Measurements from ENCODE around the gene DHX8.
"Not testable (repeated sequence)": the region's sequence is repeated elsewhere in the genome, so short reads cannot be mapped to it uniquely, and the experiment has no call there.

DHX8 gene

DNA sequence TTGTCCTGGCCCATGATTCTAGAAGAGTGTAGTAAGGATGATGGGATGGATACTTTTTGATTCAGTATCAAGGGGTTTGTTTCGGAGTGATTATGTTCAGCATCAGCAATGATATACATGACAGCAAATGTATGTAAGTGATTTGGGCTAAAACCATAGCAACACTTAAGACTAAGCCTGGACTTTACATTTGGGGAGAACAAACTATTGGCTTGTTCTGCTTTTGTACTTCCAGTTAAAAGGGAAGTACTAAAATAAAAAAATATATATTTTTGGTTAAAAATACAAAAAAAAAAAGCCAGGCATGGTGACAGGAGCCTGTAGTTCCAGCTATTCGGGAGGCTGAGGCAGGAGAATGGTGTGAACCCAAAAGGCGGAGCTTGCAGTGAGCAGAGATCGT lies 20.5 kb upstream of the DHX8 start:
- no peak for DNase-seq

DNA sequence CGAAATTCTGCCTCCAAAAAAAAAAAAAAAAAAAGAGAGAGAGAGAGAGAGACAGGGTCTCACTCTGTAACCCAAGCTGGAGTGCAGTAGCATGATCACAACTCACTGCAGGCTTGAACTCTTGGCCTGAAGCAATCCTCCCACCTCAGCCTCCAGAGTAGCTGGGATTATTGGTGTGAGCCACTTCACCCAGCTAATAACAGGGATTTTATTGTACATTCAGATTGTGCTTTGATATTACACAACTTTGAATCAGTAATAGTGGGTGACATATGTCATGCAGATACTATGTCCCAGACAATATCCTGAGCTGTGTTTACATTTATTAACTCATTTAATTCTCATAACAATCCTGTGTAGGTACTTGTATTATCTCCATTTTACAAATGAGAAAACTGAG lies 19.7 kb upstream of the DHX8 start:
- DNase-seq: no peak

DNA sequence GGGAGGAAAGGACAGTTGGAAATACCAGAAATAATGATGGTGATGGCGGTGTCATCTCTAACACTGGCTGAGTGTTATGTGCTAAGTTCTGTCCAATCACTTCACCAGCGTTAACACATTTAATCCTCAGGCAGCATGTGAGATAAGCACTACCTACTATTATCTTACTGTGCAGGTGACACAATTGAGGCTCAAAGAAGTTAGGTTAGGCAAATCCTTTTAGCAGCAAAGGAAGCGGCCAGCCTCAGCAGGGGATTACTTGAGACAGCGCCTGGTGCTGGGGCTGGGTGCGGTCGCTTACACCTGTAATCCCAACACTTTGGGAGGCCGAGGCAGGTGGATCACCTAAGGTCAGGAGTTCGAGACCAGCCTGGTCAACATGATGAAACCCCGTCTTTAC lies 18.7 kb upstream of the DHX8 start:
- no peak for DNase-seq

DNA sequence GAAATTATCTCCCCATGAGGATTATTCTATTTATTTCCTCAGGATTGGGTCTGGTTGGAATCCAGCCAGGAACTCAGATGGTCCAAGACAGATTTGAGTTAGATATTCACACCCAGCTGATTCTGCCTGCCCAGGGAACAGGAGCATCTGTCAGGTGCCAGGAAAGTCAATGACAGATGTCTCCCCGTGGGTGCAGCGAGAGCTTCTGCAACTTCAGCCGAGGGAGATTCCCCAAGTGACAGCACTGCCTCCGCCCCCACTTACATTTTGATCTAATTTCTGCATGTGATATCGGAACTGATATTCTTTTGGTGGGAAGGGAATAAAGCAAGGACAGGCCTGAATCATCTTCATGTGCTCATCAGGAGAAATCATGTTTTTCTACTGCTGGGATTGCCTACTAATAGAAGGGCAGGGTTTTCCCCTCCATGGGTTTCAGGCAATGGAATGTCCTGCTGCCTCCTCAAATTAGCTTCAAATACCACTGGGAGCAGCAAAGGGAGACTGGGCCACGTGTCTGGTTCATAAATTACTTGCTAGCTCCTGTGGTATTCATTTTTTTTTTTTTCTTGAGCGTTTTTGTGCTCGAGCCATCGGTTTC lies 15.7 kb upstream of the DHX8 start:
- DNase-seq: no peak

DNA sequence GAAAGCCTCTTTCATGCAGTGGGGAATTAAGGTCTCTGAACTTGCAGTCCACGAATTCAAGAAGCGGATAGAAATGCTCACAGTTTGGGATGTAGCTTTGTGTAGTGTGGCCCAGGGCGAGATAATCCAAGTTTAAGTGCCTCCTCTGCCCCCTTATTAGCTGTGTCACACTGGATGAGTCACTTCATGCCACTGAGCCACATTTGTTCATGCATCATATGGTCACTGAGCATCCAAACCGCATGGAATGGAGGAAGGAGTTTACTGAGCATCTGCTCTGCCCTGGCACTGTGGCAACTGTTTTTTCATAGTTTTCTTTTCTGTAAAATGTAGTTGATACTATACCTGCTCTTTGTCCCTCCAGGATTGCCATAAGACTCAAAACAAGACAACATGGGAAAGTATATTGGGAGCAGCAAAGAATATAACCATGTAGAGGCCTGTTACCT lies 15.1 kb upstream of the DHX8 start:
- no peak for DNase-seq

DNA sequence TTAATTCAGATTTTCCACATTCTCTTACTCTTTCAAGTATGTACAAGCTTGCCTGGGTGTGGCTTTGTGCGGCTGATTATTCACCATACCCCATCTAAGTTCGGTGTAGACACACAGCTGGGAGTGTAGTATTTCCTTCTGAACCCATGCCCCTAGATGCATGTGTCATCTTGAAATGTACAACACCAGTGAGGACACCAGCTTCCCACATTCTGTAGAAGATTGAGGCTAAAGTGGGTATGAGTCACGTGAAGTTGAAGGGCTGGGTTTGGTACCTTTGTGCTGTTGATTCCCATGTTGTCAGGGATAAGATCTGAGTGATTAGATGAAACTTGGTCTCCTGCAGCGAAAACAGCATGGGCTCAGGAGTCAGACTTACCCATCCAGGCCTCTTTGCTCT lies 14.6 kb upstream of the DHX8 start:
- no peak for DNase-seq

DNA sequence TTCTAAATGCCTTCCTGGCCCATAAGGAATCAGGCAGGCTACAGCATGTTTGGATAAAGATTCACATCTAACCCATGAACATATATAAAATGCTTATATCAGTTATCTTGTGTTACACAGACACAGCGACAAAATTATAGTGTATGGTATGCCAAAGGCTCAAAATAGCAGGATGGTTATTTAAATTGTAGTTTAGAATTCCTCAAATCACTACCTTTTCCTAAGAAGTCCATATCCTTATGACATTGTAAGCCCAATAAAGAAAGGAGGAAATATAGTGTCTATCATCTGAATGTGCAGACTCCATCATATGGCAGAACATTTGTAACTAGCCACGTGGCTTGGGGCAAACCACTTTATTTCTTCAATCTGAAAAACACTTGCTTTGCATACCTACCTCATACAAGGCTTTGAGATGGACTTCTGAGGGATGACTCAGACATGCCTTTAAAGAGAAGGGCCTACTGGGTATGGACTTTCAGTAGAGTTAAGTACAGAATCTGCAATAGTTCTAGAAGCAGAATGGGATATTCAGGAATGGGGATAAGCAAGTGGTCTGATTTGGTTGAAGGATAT lies 12.1 kb upstream of the DHX8 start:
- DNase-seq: no peak

DNA sequence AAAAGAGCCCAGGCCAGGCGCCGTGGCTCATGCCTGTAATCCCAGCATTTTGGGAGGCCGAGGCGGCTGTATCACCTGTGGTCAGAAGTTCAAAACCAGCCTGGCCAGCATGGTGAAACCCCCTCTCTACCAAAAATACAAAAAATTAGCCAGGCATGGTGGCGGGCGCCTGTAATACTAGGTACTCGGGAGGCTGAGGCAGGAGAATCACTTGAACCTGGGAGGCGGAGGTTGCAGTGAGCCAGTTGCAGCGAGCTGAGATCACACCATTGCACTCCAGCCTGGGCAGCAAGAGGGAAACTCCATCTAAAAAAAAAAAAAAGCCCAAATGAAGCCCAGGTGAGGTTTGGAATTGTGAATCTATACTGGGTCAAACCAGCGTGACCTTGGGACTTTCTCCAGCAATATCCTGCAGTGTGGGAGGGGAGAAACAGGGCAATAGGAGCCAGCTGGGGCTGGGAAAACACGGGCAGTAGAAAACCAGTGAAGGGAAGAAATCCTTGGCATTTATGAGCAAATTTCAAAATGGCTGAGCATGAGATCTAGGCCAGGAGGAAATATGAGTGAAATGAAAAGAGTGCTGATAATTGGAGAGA lies 8.2 kb upstream of the DHX8 start:
- no peak for DNase-seq

DNA sequence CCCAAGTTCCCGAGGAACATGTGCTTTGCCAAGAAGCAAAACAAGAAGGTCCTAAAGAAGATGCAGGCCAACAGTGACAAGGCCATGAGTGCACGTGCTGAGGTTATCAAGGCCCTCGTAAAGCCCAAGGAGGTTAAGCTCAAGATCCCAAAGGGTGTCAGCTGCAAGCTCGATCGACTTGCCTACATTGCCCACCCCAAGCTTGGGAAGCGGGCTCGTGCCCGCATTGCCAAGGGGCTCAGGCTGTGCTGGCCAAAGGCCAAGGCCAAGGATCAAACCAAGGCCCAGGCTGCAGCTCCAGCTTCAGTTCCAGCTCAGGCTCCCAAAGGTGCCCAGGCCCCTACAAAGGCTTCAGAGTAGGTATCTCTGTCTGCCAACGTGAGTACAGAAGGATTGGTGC lies 7.5 kb upstream of the DHX8 start:
- not testable (repeated sequence) for DNase-seq

DNA sequence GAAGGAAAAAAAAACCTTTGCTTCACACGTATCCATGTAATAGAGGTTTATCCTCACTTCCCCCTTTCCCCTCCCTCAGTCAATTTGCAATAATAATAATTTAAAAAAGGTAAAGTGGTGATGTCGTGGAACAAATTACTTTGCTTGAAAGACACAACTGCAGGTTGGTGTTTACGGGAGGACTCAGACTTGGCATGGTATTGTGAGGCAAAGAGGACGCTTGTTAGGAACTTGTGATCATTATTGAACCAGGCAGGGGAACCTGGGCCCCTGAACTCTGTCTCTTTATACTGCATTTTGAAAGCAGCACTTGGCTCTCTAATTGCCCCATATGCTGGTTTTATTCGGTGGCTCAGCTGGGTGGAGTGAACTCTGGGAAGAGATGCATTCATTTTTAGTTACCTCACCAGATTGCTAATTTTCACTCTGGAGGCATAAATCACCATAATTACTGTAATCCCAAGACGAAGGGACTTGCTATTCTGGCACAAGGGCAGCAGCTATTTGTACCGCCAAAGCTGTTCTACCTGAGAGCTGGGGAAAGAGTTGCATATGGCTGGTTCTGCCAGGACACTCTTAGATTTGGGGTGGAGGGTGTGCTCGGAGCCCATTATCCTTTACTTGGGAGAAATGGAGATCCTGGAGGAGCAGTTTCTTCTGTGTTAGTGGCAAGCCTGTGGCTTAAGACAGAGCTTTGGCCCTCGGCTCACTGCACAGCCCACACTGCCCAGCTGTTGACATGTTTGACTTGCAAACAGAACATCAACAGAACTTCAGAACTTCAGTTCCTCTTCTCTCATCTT lies 5.7 kb upstream of the DHX8 start:
- no peak for DNase-seq

DNA sequence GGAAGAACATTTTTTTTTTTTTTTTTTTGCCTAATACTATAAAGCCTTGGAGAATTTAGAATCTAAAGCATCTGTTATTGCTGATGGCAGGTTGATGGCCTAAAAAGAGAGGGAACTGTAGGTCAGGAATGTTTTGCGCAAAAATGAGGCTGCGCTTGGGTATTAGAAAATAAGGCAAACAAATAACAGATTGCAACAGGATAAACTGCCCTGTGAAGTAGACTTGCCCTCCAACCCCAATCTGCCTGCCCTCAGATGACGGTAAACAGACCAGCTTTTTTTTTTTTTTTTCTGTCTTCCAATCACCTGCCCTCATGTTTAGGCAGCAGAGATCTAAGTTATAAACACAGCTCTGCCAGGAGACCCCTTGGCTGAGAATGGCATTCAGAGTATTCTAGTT lies 3.8 kb upstream of the DHX8 start:
- DNase-seq: no peak

DNA sequence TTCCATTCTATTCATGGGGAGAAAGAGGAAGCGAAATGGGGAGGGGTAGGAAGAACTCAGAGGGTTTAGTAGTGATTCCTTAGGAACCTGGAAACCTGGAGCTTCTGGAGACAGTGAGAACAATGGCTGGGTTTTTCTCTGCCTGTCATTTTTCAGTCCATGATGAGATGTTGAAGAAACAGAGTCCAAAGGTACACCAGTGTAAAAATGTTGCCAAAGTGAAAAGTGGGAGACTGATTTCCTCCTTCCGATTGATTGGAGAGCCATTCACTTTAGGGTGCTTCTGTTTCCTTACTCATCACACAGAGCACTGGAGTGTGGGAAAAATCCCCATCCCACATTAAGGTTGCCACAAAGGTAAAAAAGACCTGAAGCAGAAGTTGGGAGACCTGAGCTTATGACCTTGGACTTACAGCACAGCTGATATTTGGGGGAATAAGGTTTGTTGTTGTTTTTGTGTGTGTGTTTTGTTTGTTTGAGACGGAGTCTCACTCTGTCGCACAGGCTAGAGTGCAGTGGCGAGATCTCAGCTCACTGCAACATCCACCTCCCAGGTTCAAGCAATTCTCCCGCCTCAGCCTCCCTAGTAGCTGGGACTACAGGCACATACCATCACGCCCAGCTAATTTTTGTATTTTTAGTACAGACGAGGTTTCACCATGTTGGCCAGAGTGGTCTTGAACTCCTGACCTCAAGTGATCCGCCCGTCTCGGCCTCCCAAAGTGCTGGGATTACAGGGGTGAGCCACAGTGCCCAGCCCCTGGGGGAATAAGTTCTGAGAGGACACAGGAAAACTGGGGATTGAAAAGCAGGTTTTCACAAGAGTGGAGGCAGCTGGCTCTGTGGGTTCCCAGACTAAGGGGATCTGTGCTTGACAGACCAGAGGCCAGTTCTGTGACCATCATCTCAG lies 1.4 kb upstream of the DHX8 start:
- no peak for DNase-seq

DNA sequence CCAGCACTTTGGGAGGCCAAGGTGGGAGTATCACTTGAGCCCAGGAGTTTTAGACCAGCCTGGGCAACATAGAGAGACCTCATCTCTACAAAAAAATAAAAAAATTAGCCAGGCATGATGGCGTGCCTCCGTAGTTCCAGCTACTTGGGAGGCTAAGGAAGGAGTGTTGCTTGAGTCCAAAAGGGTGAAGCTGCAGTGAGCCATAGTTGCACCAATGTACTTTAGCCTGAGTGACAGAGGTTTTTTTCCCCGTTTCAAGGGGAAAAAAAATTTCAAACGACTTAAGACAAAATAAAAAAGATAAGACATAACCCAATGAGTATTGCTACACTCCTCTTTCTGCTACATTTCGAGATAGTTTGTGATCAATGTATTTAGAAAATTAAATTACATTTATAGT lies 6.8 kb downstream of the DHX8 start:
- DNase-seq: no peak

DNA sequence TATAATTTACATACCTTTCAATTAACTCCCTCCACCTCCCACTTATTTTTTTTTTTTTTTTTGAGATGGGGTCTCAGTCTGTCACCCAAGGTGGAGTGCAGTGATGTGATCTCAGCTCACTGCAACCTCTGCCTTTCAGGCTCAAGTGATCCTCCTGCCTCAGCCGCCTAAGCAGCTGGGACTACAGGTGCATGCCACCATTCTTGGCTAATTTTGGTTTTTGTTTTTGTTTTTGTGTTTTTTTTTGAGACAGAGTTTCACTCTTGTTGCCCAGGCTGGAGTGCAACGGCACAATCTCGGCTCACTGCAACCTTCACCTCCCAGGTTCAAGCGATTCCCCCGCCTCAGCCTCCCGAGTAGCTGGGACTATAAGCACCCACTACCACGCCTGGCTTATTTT lies 25.7 kb downstream of the DHX8 start:
- not testable (repeated sequence) for DNase-seq

DNA sequence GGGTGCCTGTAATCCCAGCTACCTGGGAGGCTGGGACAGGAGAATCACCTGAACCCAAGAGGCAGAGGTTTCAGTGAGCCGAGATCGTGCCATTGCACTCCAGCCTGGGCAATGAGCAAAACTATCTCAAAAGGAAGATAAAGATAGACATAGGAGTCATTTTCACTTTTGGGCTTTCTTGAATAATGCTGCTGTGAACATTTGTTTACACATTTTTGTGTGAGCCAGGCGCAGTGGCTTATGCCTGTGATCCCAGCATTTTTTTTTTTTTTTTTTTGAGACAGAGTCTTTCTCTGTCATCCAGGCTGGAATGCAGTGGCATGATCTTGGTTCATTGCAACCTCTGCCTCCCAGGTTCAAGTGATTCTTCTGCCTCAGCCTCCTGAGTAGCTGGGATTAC lies 27.4 kb downstream of the DHX8 start:
- not testable (repeated sequence) for DNase-seq

DNA sequence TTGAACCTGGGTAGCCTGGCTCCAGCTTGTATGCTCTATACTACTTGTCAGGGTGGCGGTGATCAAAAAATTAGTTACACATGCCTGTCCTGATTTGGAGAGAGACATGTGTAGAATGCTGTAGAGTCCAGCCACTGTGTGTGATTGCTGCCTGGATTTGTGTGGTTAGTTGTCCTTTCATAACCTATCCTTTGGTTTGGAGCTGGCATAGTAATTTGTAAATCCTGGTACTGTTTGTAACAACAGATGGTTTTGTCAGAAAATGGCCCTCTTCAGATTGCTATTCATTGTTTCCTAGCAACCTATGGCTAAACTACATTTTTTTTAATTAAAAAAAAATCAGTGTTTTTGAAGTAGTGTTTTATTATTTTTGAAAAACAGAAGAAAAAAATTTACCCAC lies 31.9 kb downstream of the DHX8 start:
- DNase-seq: no peak

DNA sequence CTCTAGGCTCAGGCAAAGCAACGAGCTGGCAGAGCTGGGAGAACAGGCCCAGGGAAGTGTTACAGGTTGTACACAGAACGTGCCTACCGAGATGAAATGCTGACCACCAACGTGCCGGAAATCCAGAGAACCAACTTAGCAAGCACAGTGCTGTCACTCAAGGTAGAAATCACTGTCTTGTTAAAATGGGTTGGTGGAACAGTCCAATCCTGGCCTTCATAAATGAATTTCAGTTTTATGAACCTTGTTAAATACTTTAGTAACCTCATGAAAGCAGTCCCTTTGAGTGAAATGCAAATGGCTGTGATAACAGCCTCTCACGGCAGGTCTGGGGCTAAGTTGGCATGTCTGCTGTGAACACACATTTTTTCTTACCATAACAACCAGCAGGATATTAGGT lies 33.4 kb downstream of the DHX8 start:
- no peak for DNase-seq

DNA sequence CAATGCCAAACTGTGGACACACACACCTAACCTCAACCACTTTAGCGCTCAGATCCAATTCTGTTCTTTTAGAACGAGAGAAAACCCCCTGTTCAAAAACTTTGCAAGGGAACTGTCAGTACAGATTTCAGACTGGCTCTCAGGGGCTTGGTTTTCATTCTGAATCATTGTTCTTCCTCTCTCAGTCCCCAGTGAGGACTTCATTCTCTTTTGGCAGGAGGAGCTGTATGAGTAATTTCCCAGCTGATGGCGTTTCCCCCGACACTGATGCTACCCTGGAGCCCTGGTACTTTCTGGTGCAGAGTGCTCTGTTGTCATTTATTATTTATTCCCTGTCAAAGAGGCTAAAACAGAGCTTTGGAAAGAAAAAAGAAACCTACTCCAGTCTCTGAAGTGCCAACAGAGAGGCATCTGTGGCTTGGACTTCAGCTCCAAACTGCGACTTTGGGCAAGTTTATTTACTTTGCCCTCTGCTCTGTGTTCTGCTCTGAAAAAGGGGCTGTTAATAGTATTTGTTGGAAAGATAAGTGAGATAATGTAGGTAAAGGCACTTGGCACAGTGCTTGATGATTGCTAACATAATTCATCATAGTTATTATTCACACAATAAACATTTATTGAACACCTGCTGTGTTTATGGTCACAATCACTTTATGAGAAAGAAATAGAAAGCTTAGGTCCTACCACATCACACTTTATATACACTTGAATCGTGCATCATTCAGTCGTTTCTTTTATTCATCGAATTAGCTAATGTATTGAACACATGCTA lies 34.0 kb downstream of the DHX8 start:
- DNase-seq: no peak

DNA sequence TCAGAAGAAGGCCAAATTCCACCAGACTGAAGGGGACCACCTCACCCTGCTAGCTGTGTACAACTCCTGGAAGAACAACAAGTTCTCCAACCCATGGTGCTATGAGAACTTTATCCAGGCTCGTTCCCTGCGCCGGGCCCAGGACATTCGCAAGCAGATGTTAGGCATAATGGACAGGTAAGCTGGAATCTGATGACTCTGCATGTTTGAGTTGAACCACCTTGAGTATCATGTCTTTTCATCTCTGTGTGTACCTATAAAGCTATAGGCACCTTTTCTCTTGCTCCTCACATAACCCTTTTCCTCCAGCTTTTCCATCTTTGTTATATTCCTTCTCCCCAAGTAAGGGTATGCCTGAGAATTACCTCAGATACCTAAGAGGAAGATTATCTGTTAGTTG lies 37.6 kb downstream of the DHX8 start:
- no peak for DNase-seq

DNA sequence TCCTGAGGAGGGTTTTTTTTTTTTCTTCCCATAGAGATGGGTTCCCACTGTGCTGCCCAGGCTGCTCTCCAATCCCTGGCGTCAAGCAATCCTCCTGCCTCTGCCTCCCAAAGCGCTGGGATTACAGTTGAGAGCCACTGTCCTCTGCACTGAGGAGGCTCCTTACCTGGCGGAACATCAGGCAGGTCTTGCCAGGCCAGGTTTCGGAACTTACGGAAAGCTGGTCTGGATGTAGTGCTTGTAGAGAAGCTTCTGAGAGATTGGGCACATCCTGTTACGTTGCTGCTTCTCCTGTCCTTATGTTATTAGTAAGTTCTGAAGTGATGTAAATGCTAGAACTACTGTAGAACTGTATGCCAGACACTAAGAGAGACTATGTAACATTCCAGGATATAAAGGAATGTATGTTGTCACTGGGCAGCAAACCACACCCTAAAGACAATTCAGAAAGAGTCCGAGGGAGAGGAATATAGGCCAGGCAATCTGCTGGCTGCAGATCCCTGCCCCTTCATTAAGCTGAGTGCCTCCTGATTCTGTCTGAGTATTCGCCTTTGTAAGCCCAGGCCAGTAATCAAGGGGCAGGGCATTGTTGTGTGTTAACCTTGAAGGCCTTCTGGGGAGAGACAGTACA lies 41.3 kb downstream of the DHX8 start:
- DNase-seq: no peak

DNA sequence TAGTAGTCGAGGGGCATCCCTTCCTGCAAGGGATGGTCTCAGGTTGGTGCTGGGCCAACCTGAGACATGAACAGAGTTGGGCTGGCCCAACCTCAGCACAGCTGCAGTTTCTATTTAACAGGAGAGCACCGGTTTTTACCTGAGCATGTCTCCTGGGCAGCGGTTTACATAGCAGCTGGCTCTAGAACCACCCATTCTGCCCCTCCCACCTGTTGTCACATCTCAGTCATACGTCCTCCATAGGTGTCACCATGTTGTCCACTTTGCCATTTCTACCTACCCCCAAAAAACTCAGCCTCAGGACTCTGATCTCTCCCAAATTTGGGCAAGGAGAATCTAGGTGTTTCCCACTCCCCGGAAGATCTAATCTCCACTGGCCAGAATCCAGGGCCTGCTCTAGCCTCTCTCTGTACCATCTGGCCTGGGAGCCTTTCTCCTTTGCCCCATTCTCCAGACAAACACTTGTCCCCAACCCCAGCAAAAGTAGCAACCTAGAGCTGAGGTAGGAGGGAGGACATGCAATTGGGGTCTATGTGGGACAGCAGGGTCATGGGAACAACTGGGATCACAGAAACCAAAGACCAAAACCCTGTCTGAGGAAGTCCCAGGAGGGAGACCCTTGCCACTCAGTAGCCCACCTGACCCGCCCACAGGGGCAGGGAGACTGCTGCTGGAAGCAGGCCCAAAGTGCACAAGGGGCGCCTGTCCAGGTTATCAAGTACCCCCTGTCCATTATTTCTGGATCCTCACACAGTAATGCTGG lies 43.3 kb downstream of the DHX8 start:
- DNase-seq: no peak
